ENCODE measurements around the gene ABHD16A. TPM values are rescaled to one million over a fixed set of nuclear protein-coding genes. Genes with fewer than 3 reads are reported as not detected.

The ABHD16A gene
- total RNA-seq, 1 experiment from 2014 or later = 89.9 TPM

- intact Hi-C loops (cut with micrococcal nuclease; ENCODE audit: unreplicated experiment) = loop anchor here (1.0 kb wide), 1 partner anchor 8 kb away; the partner anchor contains the start of gene BAG6
- Mint-ChIP-seq H3K27me3 (ENCODE audit: unreplicated experiment) (no peaks in the 10 kb centered on the region), H3K4me3 (ENCODE audit: low read depth, unreplicated experiment) (peak within 1 kb of the TSS; percentile 82), H3K36me3 (ENCODE audit: insufficient read depth, unreplicated experiment) (peaks cover 91% of the 10 kb centered on the region), H3K9me3 (ENCODE audit: low read depth, unreplicated experiment) (no peaks in the 10 kb centered on the region), H3K27ac (ENCODE audit: unreplicated experiment) (peak within 1 kb of the TSS; percentile 87), H3K4me1 (ENCODE audit: low read depth, unreplicated experiment) (peaks cover 69% of the 10 kb centered on the region)
- CTCF ChIA-PET = interaction anchor here (0.6 to 1.5 kb wide), 11 partner anchors 9 to 268 kb away, joined by 3 to 10 read pairs (median 3); partner anchors contain the start of genes BAG6 and DDX39B
- TF ChIP-seq CTCF (IDR thresholded peaks at IDR 0.05; ENCODE audit: unreplicated experiment) = no peak
- peak; percentile 96 for DNase-seq
- BruUV-seq (replicated peaks) = no TSS peak
Measured at GRCh38 chr6:31660381-31661261, 42.5 kb downstream of the ABHD16A start, which contains the start of gene C6orf47. Gene C6orf47, minus strand, starts transcription at chr6:31660778. Its CDS starts 831 bp downstream, at chr6:31659947.

GRCh38 chr6:31659649-31660380 is 43.3 kb downstream of the ABHD16A start:
- BruUV-seq (replicated peaks) = TSS peak; percentile 29
- Mint-ChIP-seq H3K9me3 (ENCODE audit: low read depth, unreplicated experiment) (no peaks in the 10 kb centered on the region), H3K4me1 (ENCODE audit: low read depth, unreplicated experiment) (peaks cover 72% of the 10 kb centered on the region), H3K27me3 (ENCODE audit: unreplicated experiment) (no peaks in the 10 kb centered on the region), H3K36me3 (ENCODE audit: insufficient read depth, unreplicated experiment) (peaks cover 86% of the 10 kb centered on the region), H3K4me3 (ENCODE audit: low read depth, unreplicated experiment) (peak overlapping the region; percentile 82), H3K27ac (ENCODE audit: unreplicated experiment) (peak overlapping the region; percentile 87)
- no peak for TF ChIP-seq CTCF (IDR thresholded peaks at IDR 0.05; ENCODE audit: unreplicated experiment)
- DNase-seq = no peak
- CTCF ChIA-PET = interaction anchor here (0.9 to 1.5 kb wide), 5 partner anchors 8 to 215 kb away, joined by 3 to 10 read pairs (median 4); partner anchors contain the start of genes BAG6 and DDX39B
- intact Hi-C loops (cut with micrococcal nuclease; ENCODE audit: unreplicated experiment) = loop anchor here (1.0 kb wide), 1 partner anchor 8 kb away; the partner anchor contains the start of gene BAG6

- BruUV-seq (replicated peaks) = no TSS peak
- Mint-ChIP-seq H3K4me3 (ENCODE audit: low read depth, unreplicated experiment) (peak overlapping the region; percentile 82), H3K4me1 (ENCODE audit: low read depth, unreplicated experiment) (peaks cover 65% of the 10 kb centered on the region), H3K36me3 (ENCODE audit: insufficient read depth, unreplicated experiment) (peaks cover 79% of the 10 kb centered on the region), H3K27ac (ENCODE audit: unreplicated experiment) (peak overlapping the region; percentile 87), H3K27me3 (ENCODE audit: unreplicated experiment) (no peaks in the 10 kb centered on the region), H3K9me3 (ENCODE audit: low read depth, unreplicated experiment) (no peaks in the 10 kb centered on the region)
- no peak for TF ChIP-seq CTCF (IDR thresholded peaks at IDR 0.05; ENCODE audit: unreplicated experiment)
- intact Hi-C loops (cut with micrococcal nuclease; ENCODE audit: unreplicated experiment) = no loop called here
- DNase-seq = no peak
- CTCF ChIA-PET = no interaction called here
Measured at GRCh38 chr6:31658983-31659648, 44.0 kb downstream of the ABHD16A start.

- no peak overlapping the region for H3K27ac Mint-ChIP-seq (ENCODE audit: unreplicated experiment)
- DNase-seq = no peak
- H3K4me3 Mint-ChIP-seq (ENCODE audit: low read depth, unreplicated experiment) = peak overlapping the region; percentile 82
- no peaks in the 10 kb centered on the region for H3K27me3 Mint-ChIP-seq (ENCODE audit: unreplicated experiment)
- peaks cover 77% of the 10 kb centered on the region for H3K36me3 Mint-ChIP-seq (ENCODE audit: insufficient read depth, unreplicated experiment)
- TF ChIP-seq CTCF (IDR thresholded peaks at IDR 0.05; ENCODE audit: unreplicated experiment) = no peak
- intact Hi-C loops (cut with micrococcal nuclease; ENCODE audit: unreplicated experiment) = no loop called here
- CTCF ChIA-PET = interaction anchor here (1.5 kb wide), 1 partner anchor 13 kb away, joined by 4 read pairs; no protein-coding TSS in a partner anchor
- no TSS peak for BruUV-seq (replicated peaks)
- peaks cover 56% of the 10 kb centered on the region for H3K4me1 Mint-ChIP-seq (ENCODE audit: low read depth, unreplicated experiment)
- H3K9me3 Mint-ChIP-seq (ENCODE audit: low read depth, unreplicated experiment) = no peaks in the 10 kb centered on the region
Measured at GRCh38 chr6:31658158-31658688, 44.9 kb downstream of the ABHD16A start.
